Measurements from ENCODE around the gene SNX5. TPM values are rescaled to one million over a fixed set of nuclear protein-coding genes. Genes with fewer than 3 reads are reported as not detected.

SNX5 gene
- total and polyA plus RNA-seq, 10 of the 15 experiments (the other 5 are each of a cell fraction or from before 2014, with no cell fraction given): 92.9 to 316 (median 245) TPM

- TF ChIP-seq ZNF592 (IDR thresholded peaks at IDR 0.05) (no peak), EGR1 (IDR thresholded peaks at IDR 0.05; ENCODE audit: borderline replicate concordance in 1 of 2, low read depth in 2 of 2, low read length in 2 of 2) (peak in 1 of 2 experiments; percentile 98; a peak in 2 of 3 replicates), TCF7 (IDR thresholded peaks at IDR 0.05; ENCODE audit: borderline replicate concordance) (no peak), ZBTB11 (CRISPR knock-in tag; IDR thresholded peaks at IDR 0.05) (no peak), REST (IDR thresholded peaks at IDR 0.05; ENCODE audit: low read depth, low read length) (peak; percentile 12; the same call in 1 of the 2 replicates), IKZF2 (IDR thresholded peaks at IDR 0.05) (peak; percentile 45 to 51; a peak in 3 of 4 replicates), IRF4 (IDR thresholded peaks at IDR 0.05; ENCODE audit: low read depth, low read length) (no peak), ZNF687 (IDR thresholded peaks at IDR 0.05) (no peak), MYB (IDR thresholded peaks at IDR 0.05; ENCODE audit: borderline replicate concordance, low read depth, low read length) (no peak), SMC3 (IDR thresholded peaks at IDR 0.05; ENCODE audit: borderline replicate concordance, low read length) (no peak), HDAC6 (IDR thresholded peaks at IDR 0.05; ENCODE audit: unreplicated experiment) (no peak), BHLHE40 (IDR thresholded peaks at IDR 0.05; ENCODE audit: borderline replicate concordance in 1 of 2, low read depth in 2 of 2, low read length in 1 of 2) (peak in 1 of 2 experiments; percentile 36; a peak in 1 of 4 replicates), TCF12 (IDR thresholded peaks at IDR 0.05; ENCODE audit: low read depth, low read length) (0 out of 2 replicates have a peak, but pooled peaks have one; percentile 44)
Measured at GRCh38 chr20:17895641-17896171, 72.9 kb downstream of the SNX5 start (continued).
